GM19324 (cell line): Measurements from ENCODE around the gene GFRA1.

Experiments
- ATAC-seq: cut with Tn5 transposase; IDR thresholded peaks from one replicate; pipeline ENCODE4 v1.9.1; 2021; ENCODE audit warnings: mild to moderate bottlenecking, moderate library complexity; ENCODE audit not compliant: unreplicated experiment, low FRiP score

The GFRA1 gene

GRCh38 chr10:116109881-116110280, 163.1 kb downstream of the GFRA1 start:
- ATAC-seq: no peak

- no peak for ATAC-seq
These were observed 163.5 kb downstream of the GFRA1 start for GRCh38 chr10:116109481-116109880.

GRCh38 chr10:116108095-116108494, 164.9 kb downstream of the GFRA1 start:
- no peak for ATAC-seq

GRCh38 chr10:116106611-116107010, 166.4 kb downstream of the GFRA1 start:
- ATAC-seq: no peak

- ATAC-seq: no peak
These were observed 167.7 kb downstream of the GFRA1 start for GRCh38 chr10:116105264-116105663.

GRCh38 chr10:116104210-116104932, 168.6 kb downstream of the GFRA1 start:
- ATAC-seq: no peak

- no peak for ATAC-seq
These were observed 169.3 kb downstream of the GFRA1 start for GRCh38 chr10:116103668-116104067.

GRCh38 chr10:116101616-116102315, 171.2 kb downstream of the GFRA1 start:
- ATAC-seq: no peak

GRCh38 chr10:116100984-116101383, 172.0 kb downstream of the GFRA1 start:
- no peak for ATAC-seq

GRCh38 chr10:116099023-116099420, 174.0 kb downstream of the GFRA1 start:
- no peak for ATAC-seq

GRCh38 chr10:116098411-116099022, 174.5 kb downstream of the GFRA1 start:
- no peak for ATAC-seq

GRCh38 chr10:116097239-116097784, 175.7 kb downstream of the GFRA1 start:
- no peak for ATAC-seq

GRCh38 chr10:116096526-116096925, 176.5 kb downstream of the GFRA1 start:
- no peak for ATAC-seq

- ATAC-seq: no peak
These were observed 178.7 kb downstream of the GFRA1 start for GRCh38 chr10:116094356-116094755.

- no peak for ATAC-seq
These were observed 180.0 kb downstream of the GFRA1 start for GRCh38 chr10:116093031-116093430.

- ATAC-seq: no peak
These were observed 184.0 kb downstream of the GFRA1 start for GRCh38 chr10:116088985-116089384.

- no peak for ATAC-seq
These were observed 187.7 kb downstream of the GFRA1 start for GRCh38 chr10:116085323-116085722.

GRCh38 chr10:116084161-116084560, 188.8 kb downstream of the GFRA1 start:
- ATAC-seq: no peak

GRCh38 chr10:116083226-116083762, 189.7 kb downstream of the GFRA1 start:
- ATAC-seq: no peak

- ATAC-seq: no peak
These were observed 190.2 kb downstream of the GFRA1 start for GRCh38 chr10:116082762-116083161.

- no peak for ATAC-seq
These were observed 190.8 kb downstream of the GFRA1 start for GRCh38 chr10:116082206-116082605.
